Measurements from ENCODE around the gene FCGR1A.
"Not testable (repeated sequence)": the region's sequence is repeated elsewhere in the genome, so short reads cannot be mapped to it uniquely, and the experiment has no call there.

The FCGR1A gene

DNA sequence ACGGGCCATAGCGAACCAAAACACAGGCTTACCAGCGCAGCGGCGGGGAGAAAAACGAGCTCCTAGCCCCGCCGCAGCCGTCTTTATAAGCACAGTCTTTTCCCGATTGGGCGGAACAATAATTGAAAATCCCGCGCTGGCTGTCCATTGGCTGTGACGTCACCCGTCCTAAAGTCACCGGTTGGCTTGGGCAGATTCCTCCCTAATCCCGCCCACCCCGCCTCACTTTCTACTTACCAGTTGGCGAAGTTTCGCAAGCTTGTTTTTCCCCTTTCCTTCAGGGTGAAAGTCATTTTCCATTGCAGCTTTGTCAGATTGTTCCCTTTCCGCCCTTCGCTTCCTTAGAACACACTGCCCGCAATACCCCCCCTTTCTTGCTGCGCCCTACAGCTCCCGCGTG is 58.7 kb downstream of the FCGR1A start:
- DNase-seq, result not testable (repeated sequence)
